ENCODE data around the gene FUBP3. TPM values are rescaled to one million over a fixed set of nuclear protein-coding genes. Genes with fewer than 3 reads are reported as not detected.

FUBP3 gene
- total RNA-seq, 4 donors from 2014 or later = 10.4 to 75.1 (median 13.0) TPM

- no peaks in the 10 kb centered on the region for H3K9me3 ChIP-seq
- no peak overlapping the region for H3K4me3 ChIP-seq
- no peaks in the 10 kb centered on the region for H3K36me3 ChIP-seq
- no peak for TF ChIP-seq CTCF (IDR thresholded peaks at IDR 0.05 in 4 of 5, conservative IDR thresholded peaks at IDR 0.05 in 1 of 5)
- no peak for TF ChIP-seq POLR2A (IDR thresholded peaks at IDR 0.05)
- in situ Hi-C loops (cut with MboI; ENCODE audit: low sequenced_read_pairs in 4 of 4) = no loop called here
- no peak for ATAC-seq
- H3K4me1 ChIP-seq = no peaks in the 10 kb centered on the region
- H3K27me3 ChIP-seq = peaks cover 4 to 17% (median 6%) of the 10 kb centered on the region in 3 donors
- H3K27ac ChIP-seq = no peak overlapping the region
- no peak for DNase-seq
- intact Hi-C loops (cut with DNase I; ENCODE audit: low total_unique reads) = no loop called here
Measured at GRCh38 chr9:130651221-130651620, 71.8 kb downstream of the FUBP3 start.

- no peak overlapping the region for H3K4me3 ChIP-seq
- in situ Hi-C loops (cut with MboI; ENCODE audit: low sequenced_read_pairs in 4 of 4) (no loop called here), intact Hi-C loops (cut with DNase I; ENCODE audit: low total_unique reads) (no loop called here)
- peaks cover 6 to 18% (median 11%) of the 10 kb centered on the region in 3 donors for H3K27me3 ChIP-seq
- no peak for ATAC-seq
- no peaks in the 10 kb centered on the region for H3K9me3 ChIP-seq
- DNase-seq = no peak
- H3K4me1 ChIP-seq = no peaks in the 10 kb centered on the region
- H3K36me3 ChIP-seq = no peaks in the 10 kb centered on the region
- no peak overlapping the region for H3K27ac ChIP-seq
- TF ChIP-seq CTCF (IDR thresholded peaks at IDR 0.05 in 4 of 5, conservative IDR thresholded peaks at IDR 0.05 in 1 of 5) (no peak), POLR2A (IDR thresholded peaks at IDR 0.05) (no peak)
Measured at GRCh38 chr9:130651752-130652151, 72.4 kb downstream of the FUBP3 start.

- H3K27ac ChIP-seq = no peak overlapping the region
- no peak for TF ChIP-seq CTCF (IDR thresholded peaks at IDR 0.05 in 4 of 5, conservative IDR thresholded peaks at IDR 0.05 in 1 of 5)
- no peak for TF ChIP-seq POLR2A (IDR thresholded peaks at IDR 0.05)
- no peaks in the 10 kb centered on the region for H3K4me1 ChIP-seq
- no peak for ATAC-seq
- intact Hi-C loops (cut with DNase I; ENCODE audit: low total_unique reads) (no loop called here), in situ Hi-C loops (cut with MboI; ENCODE audit: low sequenced_read_pairs in 4 of 4) (no loop called here)
- no peak overlapping the region for H3K4me3 ChIP-seq
- DNase-seq = no peak
- H3K36me3 ChIP-seq = no peaks in the 10 kb centered on the region
- H3K27me3 ChIP-seq = peaks cover 34 to 43% (median 40%) of the 10 kb centered on the region in 3 donors
- no peaks in the 10 kb centered on the region for H3K9me3 ChIP-seq
Measured at GRCh38 chr9:130654879-130655278, 75.5 kb downstream of the FUBP3 start.

GRCh38 chr9:130658893-130659698 is 79.7 kb downstream of the FUBP3 start:
- Histone ChIP-seq H3K4me3 (no peak overlapping the region), H3K36me3 (no peaks in the 10 kb centered on the region), H3K4me1 (peaks cover 13 to 15% of the 10 kb centered on the region in 2 donors), H3K9me3 (no peaks in the 10 kb centered on the region), H3K27me3 (peaks cover 71 to 82% (median 76%) of the 10 kb centered on the region in 3 donors), H3K27ac (no peak overlapping the region)
- DNase-seq (no peak), ATAC-seq (no peak)
- in situ Hi-C loops (cut with MboI; ENCODE audit: low sequenced_read_pairs in 4 of 4) = no loop called here
- intact Hi-C loops (cut with DNase I; ENCODE audit: low total_unique reads) = no loop called here
- TF ChIP-seq CTCF (IDR thresholded peaks at IDR 0.05 in 4 of 5, conservative IDR thresholded peaks at IDR 0.05 in 1 of 5) = no peak
- TF ChIP-seq POLR2A (IDR thresholded peaks at IDR 0.05) = no peak

All from gastrocnemius medialis (tissue), 4 donors.